ENCODE measurements around the gene ARMC7. TPM values are rescaled to one million over a fixed set of nuclear protein-coding genes. Genes with fewer than 3 reads are reported as not detected.

The ARMC7 gene
- total and polyA plus RNA-seq, 2 of the 13 experiments (the other 11 are each of a cell fraction or from before 2014, with no cell fraction given) = 3.9 to 4.2 TPM

GRCh38 chr17:75154195-75155106, 44.7 kb downstream of the ARMC7 start, which contains the start of gene JPT1 (continued):
- TF ChIP-seq KDM1A (CRISPR knock-in tag; IDR thresholded peaks at IDR 0.05) (no peak), FOSL1 (CRISPR knock-in tag; IDR thresholded peaks at IDR 0.05; ENCODE audit: borderline replicate concordance) (no peak), GABPA (IDR thresholded peaks at IDR 0.05; ENCODE audit: low read depth, low read length) (peak; percentile 36; the same call in 1 of the 2 replicates), GABPA (CRISPR knock-in tag; IDR thresholded peaks at IDR 0.05; ENCODE audit: low read depth) (peak; percentile 51), ZNF256 (CRISPR knock-in tag; conservative IDR thresholded peaks at IDR 0.05) (no peak), TCF7 (IDR thresholded peaks at IDR 0.05; ENCODE audit: low read depth) (no peak), HNRNPL (IDR thresholded peaks at IDR 0.05; ENCODE audit: low read depth, low read length) (peak; percentile 74; the same call in 1 of the 2 replicates), ZNF432 (CRISPR knock-in tag; IDR thresholded peaks at IDR 0.05; ENCODE audit: borderline replicate concordance) (no peak), MLX (CRISPR knock-in tag; IDR thresholded peaks at IDR 0.05) (no peak), HCFC1 (IDR thresholded peaks at IDR 0.05; ENCODE audit: low read depth, low read length) (peak; percentile 22), ZKSCAN5 (CRISPR knock-in tag; IDR thresholded peaks at IDR 0.05) (no peak), ZNF207 (IDR thresholded peaks at IDR 0.05; ENCODE audit: borderline replicate concordance) (no peak), ZBTB4 (CRISPR knock-in tag; IDR thresholded peaks at IDR 0.05; ENCODE audit: borderline replicate concordance) (no peak), ZNF280B (CRISPR knock-in tag; IDR thresholded peaks at IDR 0.05; ENCODE audit: borderline replicate concordance) (peak; percentile 94), STAT6 (CRISPR knock-in tag; IDR thresholded peaks at IDR 0.05; ENCODE audit: borderline replicate concordance) (no peak), ZNF30 (CRISPR knock-in tag; IDR thresholded peaks at IDR 0.05) (no peak), THAP7 (CRISPR knock-in tag; IDR thresholded peaks at IDR 0.05) (peak; percentile 94), ZNF3 (CRISPR knock-in tag; IDR thresholded peaks at IDR 0.05) (no peak), NRL (CRISPR knock-in tag; IDR thresholded peaks at IDR 0.05; ENCODE audit: borderline replicate concordance) (peak; percentile 82)
